GM19467 (cell line): ENCODE results near the gene CDH4.
"Not testable (repeated sequence)": the region's sequence is repeated elsewhere in the genome, so short reads cannot be mapped to it uniquely, and the experiment has no call there.

Experiments
- ATAC-seq: cut with Tn5 transposase; IDR thresholded peaks from one replicate; pipeline ENCODE4 v1.9.1; 2021; ENCODE audit warnings: mild to moderate bottlenecking, moderate library complexity; ENCODE audit not compliant: unreplicated experiment

Gene CDH4

DNA sequence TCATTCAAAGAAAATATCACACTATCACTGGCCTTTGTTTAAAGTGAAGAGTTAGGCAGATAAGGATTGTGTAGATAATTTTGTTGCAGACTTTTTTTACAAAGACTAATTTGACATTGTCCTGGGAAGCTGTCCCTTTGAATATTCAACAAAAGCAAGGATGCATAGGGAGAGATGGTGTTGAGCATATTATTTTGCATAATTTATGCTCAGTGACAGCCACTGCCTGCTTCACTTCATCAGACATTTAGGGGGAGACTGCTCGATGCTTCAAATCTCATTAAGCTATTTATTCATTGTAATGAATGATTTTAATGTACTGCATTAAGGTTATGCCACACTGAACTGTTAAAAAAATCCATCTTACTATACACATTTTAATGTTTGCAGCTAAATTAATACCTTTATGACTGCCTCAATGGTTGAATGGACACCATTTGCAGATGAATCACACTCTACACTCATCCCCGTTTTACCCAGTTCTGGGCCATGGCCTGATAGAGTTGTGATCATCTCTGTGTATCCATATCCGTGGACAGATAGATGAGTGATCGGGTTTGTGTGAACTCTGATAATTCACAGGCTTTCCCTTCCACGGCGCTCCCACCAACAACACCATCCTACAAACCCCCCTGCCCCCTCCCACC is 128.0 kb downstream of the CDH4 start:
- ATAC-seq, result no peak

DNA sequence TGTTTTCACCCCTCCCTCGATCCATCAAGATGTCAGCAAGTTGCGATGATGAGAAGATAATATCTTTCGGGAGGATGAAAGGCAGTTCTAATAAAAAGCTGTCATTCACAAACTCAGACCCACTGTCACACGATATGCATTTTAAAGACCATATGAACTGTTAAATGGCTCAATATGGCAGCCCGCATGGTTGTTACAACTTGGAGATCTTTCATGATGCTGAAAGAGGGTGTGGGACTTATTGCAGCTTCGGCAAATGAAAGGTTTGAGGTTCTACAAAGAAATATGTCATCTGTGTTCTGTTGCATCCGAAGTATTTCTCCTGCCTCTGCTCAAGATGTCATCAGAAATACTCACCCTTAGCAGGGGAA is 128.5 kb downstream of the CDH4 start:
- no peak for ATAC-seq

DNA sequence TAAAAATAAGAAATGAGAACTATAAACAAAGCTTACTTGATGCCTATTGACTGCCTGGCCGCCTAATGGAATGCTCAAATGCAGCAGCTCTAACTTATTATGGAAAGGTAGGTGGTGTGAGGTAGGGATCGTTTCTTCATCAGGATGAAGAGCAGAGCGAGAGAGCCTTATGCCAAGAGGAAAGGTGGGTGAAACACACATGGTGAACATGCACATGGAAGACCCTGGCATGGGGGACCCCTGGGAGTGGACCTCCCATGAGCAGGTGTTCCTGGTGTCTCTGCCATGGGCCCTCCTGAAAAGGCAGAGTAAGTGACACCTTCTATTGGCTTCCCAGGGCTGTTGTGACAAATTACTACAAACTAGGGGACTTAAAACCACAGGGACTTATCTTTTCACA is 130.1 kb downstream of the CDH4 start:
- no peak for ATAC-seq

DNA sequence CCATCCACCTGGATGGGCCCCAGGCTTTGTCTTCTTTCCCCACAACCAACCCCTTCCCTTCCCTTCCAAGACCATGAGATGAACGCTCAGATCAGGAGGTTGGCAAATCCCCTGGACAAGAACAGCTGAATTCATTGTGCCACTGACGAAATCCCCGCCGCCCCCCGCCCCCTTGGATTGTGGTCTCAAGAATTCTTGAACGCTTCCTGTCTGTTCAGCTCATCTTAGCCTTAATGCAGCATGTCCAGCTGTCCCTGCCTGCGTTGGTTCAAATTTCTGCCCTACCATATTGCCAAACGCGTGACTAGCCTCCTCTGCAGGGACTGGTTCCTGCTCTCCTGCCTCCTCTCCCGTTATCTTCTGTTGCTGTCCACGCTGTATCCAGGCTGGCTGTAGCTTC is 133.2 kb downstream of the CDH4 start:
- ATAC-seq, result no peak

DNA sequence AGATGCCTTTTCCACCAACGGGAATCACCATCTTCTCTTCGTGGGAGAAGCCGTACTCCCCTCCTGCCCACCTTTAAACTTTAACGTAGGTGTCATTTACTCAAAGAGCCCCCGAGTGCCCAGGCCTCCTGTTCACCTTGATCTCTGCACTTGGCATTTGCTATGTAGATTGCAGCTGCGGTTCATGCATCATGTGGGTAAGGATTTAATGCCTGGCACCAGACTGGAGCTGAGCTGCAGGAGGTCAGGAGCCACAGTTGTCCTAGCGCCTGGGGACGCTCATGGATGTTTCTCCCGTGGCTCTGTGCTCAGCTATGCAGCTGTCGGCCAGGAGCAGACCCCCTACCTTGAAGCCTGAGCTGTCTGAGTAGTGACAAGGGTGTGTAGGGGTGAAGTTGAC is 133.7 kb downstream of the CDH4 start:
- ATAC-seq, result no peak

DNA sequence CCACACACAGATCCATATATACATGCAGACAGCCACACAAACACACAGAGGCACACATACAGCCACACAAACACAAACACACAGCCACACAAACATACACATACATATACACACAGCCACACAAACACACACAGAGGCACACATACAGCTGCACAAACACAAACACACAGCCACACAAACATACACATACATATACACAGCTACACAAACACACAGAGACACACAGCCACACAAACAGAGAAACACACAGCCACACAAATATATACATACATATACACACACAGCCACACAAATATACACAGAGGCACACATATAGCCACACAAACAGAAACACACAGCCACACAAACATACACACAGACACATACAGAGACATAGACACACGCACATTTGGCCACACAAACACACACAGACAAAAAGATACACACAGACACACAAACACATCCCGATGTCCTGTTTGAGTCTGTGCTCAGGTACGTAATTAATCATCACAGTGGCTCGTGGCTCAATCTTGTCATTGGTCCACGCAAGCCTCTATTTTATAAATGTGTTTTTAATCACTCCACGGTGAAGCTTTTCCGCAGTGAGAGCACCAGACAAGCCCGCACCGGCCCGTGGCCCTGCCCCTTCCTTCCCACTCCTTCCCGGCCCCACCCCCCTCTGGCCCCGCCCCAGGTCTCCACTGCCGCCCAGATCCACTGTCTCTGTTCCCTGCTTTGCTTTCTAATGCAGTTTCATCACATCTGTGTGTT is 135.3 kb downstream of the CDH4 start:
- ATAC-seq, result no peak

DNA sequence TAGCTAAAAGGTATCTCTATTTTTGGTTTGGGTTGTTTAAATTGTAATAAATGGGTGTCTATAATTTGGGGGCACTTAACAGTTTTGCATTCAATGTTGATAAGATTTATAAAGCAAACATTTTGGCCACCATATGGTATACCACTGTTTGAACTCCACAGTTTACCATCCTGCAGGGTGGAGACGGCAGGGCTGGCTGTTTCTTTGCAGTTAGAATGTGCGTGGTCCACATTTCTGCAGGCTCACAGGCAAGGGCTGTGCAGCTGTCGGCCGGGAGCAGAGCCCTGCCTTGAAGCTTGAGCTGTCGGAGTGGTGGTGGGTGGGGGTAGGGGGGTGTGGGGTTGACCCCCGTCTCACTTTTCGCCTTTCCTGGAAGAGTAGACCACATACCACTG is 135.9 kb downstream of the CDH4 start:
- ATAC-seq, result no peak

DNA sequence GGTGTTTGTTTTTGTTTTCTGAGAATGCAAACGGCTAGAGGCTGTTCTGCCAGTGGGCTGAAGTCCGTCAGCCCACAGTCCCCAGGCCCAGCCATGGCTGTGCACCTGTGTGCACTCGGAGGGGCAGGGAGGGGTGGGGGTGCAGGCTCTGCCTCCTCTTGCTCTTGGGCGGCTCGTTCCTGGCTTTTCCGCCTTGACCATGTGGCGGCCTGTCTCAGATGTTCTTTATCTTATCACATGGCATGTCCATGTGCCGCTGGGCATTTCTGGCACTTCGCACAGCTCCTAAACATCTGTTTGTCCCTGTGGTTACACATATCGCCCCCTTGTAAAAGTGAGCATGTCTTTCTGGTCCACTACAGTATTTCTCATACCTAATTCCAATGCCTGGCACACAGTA is 137.0 kb downstream of the CDH4 start:
- ATAC-seq, result no peak

DNA sequence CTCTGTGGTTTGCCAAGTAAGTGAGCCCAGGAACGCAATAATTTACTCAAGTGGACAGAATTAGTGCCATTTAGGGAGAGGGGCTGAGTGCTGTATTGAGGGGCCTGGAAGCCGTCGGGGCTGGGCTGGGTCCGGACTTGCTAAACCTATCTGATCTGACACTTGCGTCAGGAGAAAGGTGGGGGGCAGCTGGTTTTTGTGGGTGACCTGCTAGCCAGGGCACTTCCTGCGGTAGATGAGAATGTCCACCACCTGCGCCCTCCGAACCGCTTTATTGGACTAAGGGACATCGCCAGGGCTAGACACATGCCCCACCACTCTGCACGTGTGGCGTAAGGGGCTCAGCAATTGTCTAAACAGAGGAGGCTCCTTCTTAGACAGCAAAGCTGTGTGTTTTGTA is 139.1 kb downstream of the CDH4 start:
- ATAC-seq, result no peak

DNA sequence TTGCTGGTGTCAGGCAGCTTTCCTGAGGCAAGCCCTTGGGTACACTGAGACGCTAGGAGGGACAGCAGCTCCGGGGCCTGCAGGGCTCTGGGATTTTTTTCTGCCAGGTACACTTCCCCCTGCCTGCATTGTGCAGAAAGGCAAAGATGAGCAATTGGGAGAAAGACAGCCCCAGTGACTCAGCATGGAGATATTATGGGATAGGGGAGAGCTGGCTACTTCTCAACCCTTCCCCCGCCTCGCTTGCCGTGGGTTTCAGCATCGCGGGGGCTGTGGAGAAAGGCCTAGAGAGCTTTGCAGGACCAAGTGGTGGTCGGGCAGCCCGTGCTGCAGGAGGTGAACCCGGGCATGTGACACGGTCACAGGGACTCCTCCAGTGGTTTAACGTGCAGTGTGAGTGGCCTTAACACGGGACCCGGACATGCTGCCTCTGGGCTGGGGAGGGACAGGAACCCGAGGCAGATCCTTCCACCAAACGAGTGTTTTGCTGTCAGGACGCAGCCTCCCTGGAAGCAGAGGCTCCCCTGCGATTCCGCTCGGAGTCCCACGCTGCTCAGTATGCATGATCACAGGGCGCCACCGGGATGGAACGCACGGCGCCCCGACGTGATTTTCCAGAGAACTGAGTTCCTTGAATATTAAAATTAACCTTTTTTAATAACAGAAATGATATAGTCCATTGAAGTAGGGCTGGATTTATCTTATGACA is 139.9 kb downstream of the CDH4 start:
- no peak for ATAC-seq

DNA sequence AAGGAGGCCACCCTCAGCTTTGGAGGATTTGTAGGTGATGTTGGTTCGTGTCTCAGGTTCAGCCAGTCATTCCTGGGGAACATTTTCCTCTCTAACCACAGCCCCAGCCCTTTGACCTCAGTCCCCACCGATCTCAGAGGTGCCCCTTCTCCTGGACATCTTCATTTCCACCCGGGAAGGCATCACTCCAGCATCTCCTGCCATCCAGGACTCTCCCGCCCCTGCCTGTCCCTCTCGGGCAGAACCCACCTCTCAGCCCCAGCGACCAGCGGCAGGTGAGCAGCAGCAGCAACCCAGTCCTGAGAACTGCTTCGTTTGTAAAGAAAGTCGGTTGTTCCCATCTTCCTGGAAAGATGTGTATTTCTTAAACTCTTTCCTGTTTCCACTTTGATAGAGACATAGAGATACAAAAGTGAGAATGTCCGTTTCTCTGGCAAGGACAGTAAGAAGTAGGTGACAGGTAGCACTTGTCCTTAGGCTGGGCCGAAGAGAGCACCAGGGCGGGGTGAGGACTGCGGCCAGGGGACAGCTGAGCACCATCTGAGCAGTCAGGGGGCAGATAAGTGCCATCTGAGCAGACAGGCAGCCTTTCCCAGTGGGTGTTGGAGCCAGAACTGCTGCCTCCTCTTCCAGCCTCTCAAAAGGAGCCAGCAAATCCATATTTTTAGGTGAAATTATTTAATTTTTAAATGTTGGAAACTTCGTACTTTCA is 142.2 kb downstream of the CDH4 start:
- ATAC-seq, result no peak

DNA sequence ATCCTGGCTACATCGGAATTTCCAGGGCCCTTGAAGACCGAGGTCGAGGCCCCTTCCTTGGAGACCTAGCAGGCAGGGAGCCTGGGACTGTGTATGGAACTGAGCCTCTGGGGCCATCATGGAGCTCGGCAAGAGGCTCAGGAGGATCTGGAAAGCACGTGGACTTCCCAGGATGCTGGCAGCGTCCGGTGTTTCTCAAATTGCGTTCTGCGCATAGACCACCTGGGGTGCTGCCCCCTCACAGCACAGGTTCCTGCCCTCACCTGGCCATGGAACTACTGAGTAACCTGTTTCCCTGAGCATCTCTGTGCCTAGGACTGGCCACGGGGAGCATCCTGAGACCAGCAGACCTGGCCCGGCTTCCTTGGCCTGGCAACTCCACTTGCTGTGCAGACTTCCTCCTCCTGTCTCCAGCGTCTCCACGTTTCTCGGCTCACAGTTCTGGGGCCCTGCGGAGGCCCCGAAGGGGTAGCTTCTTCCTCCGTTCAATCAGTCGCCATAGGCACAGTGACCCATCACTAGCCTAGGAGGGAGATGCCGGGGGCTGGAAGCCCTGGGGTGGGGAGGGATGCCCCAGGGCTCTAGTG is 144.3 kb downstream of the CDH4 start:
- no peak for ATAC-seq

DNA sequence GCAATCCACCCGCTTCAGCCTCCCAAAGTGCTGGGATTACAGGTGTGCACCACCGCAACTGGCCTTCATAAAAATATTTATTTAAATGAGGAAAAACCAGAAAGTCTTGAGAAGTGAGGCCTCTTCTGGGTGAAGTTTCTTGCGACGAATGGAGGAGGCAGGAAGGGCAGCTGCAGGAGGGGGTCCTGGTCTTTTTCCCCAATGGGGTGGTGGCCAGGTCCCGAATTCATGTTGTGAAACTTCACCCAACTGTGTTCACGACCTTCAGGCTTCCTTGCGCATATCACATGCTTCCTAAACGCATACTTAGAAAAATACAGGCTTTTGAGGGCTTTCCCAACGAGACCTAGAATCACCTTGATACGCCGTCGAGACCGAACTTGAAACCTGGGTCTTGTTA is 145.1 kb downstream of the CDH4 start:
- ATAC-seq, result no peak

DNA sequence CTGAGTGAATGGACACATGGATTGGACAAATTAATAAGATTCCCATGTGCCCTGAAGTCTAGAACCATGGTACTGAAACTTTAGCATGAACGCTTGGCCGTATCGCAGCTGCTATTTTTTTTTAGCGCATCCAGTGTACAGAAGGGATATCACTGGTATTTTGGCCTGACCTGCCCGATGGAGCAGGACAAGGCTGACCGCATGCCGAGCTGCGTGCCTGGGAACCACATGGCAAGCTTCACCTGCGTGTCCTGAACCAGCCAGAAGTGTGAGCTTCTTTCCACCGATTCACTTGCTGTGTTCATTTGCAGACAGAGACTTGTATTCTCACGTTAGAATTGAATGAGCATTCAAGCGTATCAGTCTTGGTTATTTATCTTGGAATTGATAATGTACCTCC is 145.7 kb downstream of the CDH4 start:
- ATAC-seq, result no peak

DNA sequence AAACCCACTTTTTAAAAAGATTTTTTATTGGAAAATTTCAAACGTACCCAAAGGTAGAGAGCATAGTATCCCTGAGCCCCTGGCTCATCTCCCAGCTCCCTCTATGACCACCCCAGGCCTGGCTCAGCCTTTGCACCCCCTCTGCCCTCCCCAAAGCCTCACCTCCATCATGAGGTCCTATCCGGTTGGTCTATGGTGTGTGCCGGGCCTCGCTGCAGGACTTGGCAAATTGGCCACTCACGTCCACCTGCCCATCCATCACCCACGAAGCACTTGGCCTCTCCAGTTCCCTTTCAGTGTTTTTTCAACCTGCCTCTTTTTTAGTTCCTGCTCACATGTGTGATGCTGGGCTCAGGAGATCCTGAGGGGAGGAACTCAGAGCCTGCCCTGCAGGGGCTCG is 147.4 kb downstream of the CDH4 start:
- no peak for ATAC-seq

DNA sequence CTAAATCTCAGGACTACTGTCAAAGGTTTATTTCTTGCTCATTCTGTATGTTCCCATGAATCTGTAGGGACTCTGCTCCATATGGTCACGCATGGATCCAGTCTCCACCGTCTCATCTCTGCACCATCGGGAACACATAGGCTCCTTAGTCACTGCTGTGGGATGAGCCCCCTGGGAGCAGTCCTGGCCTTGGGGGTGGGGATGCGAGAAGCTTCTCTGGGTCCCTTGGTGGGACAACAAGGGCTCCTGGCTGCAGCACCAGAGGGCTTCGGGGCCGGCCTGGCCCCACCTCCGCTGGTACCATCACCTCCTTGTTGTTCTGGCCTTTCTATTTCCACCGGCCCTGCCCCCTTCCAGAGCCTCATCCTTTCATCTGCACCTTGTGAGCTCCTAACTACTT is 148.4 kb downstream of the CDH4 start:
- ATAC-seq, result no peak

DNA sequence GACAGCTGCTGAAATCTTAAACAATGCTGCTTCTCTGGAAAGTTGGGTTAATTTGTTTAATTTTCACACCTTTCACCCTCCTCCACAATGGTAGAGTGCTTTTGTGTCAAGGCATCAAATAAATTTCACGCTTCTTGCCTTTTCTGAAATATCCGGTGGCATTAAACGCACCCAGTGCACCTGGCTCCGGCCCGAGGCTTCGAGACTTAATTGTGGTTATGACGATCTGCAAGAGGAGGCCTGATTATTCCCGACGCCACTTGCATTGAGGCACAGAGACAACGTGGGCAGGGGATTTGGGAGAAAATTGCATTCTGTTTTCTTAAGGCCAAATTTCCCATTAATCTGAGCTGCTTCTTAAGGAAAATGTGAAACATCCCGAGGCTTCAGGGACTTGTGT is 152.2 kb downstream of the CDH4 start:
- ATAC-seq, result no peak

DNA sequence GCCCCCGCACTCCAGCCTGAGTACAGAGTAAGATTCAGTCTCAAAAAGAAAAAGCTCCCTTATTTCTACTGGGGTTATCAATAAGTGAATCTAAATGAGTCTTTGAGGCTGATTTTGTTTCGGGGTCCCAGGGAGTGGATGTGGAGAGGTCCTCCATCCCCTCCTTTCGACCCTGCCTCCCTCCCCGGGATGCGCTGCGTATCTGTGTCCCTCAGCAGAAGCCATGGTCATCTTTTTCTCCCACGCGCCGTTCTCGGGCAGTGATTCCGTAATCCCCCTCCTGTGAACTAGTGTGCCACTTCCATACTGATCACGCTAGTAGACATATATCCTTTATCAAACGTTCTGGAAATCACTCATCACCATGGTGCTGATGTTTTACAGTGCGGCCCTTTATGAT is 152.9 kb downstream of the CDH4 start:
- ATAC-seq, result no peak

DNA sequence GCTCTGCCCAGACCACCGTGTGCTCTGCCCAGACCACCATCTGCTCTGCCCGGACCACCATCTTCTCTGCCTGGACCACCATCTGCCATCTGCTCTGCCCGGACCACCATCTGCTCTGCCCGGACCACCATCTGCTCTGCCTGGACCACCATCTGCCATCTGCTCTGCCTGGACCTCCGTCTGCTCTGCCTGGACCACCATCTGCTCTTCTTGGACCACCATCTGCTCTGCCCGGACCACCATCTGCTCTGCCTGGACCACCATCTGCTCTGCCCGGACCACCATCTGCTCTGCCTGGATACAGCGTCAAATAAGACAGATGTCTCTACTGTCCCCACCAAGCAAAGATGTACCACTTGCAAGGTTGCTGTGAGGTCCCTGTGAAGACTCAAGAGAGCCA is 154.7 kb downstream of the CDH4 start:
- ATAC-seq, result not testable (repeated sequence)

DNA sequence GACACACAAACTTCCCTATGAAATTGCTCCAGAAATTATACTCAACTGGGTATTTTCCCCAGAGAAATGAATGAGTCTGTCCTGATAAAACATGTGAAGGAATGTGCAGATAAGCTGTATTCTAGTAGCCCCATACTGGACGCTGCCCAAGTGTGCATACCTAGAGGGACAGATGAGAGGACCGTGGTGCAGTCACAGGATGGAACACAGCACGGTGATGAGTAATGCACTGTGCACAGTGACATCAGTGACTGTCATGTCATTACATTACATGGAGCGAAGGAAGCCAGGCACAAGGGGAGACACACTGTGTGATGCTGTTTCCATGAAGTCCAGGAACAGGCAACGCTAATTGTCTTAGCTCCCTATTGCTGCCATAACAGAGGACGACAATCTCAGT is 155.5 kb downstream of the CDH4 start:
- ATAC-seq, result no peak
